Amniotic epithelial cell (primary cell): ENCODE results near the gene SEPTIN11.

Experiments
- DNase-seq: peaks from one replicate; pipeline ENCODE4 v3.0.0-alpha.2; 2010; ENCODE audit warnings: low read depth

SEPTIN11 gene

DNA sequence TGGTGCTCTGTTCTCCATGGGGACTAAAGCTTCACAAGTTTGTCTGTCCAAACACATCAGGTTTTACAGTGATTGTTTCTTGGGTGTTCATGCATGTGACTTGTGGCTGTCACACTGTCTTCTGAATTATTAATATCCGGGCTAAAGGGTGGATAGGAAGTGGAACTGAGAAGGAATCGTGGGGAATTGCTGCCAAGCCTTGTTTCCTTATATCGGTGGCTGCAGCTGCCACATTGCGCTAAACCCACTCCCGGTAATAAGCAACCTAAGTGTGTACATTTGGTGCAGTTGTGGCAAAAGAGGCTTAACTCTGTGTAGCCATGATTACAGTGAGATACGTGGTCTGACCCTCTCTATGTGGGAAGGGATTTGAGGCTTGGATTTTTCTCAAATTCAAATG, 30.7 kb downstream of the SEPTIN11 start:
- DNase-seq = no peak

DNA sequence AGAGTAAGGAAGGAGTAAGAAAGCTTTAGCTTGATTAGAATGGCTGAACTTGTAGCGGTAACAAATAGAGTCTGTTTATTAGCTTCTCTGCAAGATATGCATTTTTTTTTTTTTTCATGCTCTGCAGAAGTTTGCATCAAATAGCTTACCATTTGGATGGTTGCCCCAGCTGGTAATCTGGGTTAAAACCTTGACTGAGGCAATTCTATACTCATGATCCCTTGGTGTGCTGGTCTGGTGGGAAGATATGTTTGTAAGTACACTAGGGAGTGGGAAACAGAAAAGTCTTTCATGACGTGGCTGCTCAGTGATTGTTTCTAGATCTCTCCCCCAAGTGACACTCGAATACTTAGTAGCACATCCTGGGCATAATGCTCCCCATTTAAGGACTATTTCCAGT, 32.1 kb downstream of the SEPTIN11 start:
- peak; percentile 75 for DNase-seq

DNA sequence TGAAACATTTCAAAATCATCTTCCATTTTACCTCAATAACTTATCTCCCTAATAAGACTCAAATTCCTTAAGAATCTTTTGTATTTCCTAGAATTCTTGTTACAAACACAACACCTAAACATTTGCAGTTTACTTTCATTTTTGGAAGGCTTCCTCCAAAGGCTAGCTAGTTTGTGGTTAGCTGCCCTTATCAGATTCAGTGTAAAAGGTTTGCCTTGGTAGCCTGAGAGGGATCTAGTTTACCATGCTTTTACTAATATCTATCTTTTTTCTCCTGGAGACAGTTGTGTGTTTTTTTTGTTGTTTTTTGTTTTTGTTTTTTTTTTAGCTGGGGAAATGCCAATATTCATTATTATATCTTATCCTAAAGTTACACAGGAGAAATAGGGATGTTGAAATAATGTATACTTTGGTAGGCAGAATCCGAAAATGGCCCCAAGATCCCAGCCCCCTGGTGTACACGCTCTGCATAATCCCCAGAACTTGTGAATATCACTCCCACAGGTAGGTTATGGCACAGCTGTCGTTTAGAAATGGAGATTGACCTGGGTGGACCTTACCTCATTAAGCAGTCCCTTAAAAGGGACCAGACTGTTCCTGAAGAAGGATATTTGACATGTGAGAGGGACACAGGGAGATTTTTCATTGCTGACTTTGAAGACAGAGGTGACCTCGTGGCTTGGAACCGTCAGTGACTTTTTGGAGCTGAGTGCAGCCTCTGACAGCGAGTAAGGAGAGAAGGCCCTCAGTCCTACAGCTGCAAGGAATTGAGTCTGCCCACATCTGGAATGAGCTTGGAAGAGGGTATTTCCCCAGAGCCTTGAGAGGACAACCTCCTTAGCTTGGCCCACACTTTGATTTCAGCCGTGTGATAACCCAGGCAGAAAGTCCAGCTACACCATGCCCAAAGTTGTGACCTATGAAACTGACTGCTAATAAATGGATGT, 33.4 kb downstream of the SEPTIN11 start:
- DNase-seq = peak; percentile 65

DNA sequence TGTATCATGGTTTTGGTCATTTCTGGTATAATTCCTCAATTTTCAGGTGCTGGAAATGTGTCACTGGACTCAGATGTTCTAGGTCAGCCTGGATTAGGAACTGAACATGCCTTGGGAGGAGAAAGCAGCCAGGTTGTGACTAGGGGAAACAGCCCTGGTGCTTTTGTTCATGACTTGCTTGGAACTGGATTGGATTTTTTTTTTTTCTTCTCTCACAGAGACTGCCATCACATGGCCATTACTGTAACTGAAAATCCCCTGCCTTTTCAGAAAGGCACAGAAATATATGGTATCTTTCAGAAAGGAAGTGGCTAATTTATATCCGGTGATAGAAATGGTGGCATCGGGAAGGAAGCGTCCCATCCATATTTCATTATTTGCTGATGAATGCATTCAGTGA, 34.6 kb downstream of the SEPTIN11 start:
- peak; percentile 45 for DNase-seq

DNA sequence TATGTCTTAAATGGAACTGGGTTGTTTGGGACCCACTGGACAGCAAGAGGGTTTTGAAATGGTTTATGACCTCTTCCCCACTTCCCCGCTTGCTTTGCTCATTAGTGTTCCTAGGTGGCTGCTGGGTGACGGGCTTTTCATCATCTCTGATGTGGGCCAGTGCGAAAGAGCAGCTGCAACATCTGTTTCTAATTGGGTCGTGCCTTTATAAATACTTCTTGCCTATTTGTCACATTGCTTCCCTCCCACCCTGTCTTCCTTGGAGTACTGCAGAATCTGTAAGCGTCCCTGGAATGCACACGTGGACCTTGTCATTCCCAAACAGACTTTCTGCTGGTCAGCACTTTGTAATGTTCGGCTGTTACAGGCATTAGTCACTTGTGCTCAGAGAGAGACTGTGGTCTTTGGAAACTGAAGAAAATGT, 35.2 kb downstream of the SEPTIN11 start:
- peak; percentile 97 for DNase-seq

DNA sequence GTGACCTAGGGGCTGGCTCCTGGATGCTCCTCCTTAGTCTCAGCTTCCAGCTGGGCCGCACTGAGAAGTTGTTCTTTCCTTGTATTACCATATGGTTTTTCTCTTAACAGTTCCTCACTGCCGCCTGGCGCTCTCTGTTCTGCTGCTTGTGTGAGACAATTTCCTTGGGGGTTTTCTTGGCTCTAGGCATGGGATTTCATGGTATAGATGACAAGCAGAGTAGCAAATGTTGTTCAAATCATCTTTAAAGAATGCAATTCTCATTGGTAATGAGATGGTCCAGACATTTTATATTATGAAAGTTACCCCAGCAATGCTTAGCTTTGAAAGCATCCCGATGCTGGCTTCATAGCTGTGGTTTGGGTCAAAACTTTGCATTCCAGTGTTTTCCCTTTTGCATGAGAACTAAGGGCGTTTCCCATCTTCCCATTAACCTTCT, 37.6 kb downstream of the SEPTIN11 start:
- DNase-seq = peak; percentile 96

DNA sequence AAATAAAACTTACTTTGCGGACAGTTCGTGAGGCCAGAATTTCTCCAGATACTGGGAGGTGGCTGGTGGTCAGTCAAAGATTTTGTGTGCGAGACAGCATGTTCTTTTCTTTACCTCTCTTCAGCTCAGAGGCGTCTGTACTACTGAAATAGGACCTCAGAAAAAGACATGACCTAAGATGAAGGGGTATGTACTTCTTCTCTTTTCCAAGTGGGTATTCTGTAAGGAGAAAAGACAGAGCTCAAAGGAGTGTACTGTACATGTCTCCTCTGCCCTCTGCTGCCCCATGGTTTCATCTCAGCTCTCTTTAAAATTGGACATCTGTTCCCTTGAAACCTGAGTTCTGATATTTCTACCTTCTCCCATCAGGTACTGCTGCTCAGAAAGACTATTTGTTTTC, 38.1 kb downstream of the SEPTIN11 start:
- no peak for DNase-seq

DNA sequence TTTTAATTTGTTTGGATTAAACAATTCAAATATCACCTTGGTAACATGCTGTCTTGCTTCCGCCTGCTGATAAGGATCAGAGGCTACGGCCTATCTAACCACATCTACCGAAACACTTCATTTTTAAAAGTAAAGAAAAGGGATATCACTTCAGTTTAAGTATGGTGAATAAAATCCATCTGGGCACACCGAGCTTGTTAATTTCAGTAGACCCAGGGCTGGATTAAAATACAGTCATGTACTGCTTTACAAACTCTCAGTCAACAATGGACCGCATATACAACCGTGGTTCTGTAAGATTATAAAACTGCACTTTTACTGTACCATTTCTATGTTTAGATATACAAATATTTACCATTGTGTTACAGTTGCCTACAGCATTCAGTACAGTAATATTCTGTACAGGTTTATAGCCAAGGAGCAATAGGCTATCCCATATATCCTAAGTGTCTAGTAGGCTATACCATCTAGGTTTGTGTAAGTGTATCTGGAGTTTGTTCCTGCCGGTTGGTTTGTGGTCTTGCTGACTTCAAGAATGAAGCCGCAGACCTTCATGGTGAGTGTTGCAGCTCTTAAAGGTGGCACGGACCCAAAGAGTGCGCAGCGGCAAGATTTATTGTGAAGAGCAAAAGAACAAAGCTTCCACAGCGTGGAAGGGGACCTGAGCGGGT, 40.0 kb downstream of the SEPTIN11 start:
- no peak for DNase-seq

DNA sequence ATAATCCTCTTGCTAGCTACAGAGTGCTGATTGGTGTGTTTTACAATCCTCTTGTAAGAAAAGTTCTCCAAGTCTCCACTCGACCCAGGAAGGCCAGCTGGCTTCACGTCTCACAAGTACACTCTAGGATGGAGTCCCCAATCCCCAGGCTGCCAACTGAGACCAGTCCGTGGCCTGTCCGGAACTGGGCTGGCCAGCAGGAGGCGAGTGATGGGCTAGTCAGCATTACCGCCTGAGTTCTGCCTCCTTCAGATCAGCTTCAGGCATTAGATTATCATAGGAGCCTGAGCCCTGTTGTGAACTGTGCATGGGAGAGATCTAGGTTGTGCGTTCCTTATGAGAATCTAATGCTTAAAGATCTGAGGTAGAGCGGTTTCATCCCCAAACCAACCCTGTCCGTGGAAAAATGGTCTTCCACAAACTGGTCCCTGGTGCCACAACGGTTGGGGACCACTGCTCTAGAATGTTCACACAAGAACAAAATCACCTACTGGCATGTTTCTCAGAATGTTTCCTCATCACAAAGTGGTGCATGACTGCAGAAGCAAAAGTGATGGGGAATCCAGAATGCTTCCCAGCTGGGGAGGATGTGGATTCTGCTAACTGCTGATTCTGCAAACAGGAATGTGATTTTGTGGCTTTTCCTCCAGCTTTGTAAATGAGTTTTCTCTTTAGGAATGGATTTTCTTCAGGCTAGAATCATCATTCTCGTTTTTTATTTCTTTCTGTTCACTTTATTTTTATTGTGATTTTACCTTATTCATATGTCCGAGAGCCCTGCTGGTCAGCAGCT, 40.9 kb downstream of the SEPTIN11 start:
- DNase-seq = peak; percentile 95

DNA sequence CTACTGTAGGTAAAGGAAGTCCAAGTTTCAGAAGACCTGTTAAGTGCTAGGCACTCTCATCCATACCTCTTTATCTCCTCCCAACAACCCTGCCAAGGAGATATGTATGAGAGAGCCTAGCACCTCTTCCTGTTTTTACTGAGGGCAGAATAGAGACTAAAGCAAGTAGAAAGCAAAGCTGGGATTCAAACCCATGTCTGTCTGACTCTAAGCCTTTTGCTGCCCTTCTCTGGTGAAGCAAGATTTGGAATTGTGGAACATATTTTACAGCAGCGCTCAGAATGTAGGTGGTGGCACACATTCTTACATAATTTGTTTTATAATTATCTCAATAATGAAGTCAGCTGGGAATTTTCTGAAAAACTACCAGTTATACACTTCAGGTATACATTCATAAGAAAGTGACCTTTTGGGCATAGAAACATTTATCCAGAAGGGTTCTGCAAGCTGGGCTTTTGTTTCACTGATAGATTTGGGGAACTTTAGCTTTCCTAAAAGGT, 41.7 kb downstream of the SEPTIN11 start:
- no peak for DNase-seq

DNA sequence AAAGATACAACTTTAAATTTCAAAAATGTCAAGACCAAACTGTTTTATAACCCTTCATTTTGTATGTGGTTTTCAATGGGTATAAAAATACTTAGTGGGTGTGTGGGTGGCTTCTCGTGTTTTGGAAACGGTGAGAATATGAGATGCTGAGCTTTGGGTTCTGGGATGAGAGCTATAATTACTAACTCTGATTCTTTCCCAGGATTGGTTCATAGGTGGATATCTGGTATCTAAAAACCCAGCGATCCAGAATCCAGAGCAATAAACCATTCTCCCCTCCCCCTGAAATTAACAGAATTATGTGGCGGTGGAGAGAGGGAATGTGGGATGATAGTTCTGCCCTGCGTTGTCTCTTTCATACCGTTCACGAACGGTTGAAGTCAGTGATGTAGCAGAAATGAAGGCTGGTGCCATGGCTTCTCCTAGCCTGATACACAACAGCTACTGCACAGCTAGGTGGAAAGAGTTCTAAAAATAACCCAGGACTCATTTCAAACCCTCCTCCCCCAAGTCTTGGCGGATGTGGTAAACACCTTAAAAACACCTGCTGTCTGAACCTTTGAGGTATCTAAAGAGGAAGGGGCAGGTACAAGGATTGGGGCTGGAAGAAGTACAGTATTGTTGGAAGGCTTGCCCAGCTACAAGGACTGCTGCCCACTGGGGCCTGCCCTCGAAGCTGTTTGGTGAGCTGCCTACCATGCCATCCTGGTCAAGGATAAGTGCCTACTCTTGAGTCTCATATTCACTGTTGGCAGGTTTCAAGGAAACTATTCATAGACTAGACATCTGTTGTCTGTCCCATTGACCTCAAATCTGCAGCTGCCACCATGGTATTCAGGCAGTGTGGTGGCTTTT, 44.5 kb downstream of the SEPTIN11 start:
- no peak for DNase-seq

DNA sequence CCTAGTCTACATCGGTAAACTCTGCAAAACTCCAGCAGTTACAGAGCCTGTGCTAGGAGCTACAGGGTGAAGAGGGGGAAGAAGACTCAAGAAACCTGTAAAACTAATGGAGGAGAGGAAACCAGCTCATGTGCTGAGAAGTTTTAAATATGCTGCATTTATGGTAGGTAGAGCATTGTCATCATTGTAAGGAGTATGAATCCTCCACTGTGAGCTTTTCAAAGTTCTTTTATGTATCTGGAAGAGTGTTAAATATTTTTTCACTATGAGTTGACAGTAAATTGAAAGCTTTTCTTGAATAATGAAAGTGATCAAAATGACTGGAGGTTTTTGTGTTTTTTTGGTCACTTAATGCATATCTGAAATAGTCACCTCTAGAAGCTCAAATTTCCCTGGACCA, 46.2 kb downstream of the SEPTIN11 start:
- no peak for DNase-seq

DNA sequence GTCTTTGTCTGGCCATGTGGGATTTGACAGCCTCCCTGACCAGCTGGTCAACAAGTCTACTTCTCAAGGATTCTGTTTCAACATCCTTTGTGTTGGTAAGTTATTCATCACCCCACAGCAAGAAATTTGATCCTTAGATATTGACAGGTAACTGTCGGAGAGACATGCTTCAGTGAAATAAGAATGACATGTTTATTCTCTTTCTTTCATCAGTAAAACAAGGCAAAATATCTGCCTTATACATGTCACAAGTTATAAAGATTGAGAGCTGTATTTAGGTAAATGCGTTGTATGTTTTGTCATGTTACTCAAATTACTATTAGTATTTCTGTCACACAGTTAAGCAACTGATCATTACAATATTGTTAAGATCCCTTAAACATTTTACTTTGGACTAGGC, 46.9 kb downstream of the SEPTIN11 start:
- DNase-seq = no peak

DNA sequence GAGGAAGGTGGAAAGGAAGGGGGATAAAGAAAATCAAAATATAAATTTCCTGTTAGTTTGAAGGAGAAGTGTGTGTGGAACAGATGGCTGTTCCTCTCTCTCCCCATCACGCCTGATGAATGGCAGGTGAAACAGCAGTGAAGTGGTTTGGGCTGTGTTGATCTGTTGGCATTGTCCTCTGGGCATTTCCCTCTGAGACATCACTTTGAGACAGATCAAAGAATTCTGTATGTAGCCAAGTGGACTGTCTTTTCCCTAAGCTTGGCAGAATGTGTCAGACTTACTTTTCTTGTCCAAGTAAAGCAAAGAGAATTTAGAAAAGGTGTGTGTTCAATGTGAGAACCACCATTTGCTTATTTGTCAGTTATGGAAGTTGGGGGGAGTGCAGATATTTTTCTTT, 47.5 kb downstream of the SEPTIN11 start:
- DNase-seq = no peak

DNA sequence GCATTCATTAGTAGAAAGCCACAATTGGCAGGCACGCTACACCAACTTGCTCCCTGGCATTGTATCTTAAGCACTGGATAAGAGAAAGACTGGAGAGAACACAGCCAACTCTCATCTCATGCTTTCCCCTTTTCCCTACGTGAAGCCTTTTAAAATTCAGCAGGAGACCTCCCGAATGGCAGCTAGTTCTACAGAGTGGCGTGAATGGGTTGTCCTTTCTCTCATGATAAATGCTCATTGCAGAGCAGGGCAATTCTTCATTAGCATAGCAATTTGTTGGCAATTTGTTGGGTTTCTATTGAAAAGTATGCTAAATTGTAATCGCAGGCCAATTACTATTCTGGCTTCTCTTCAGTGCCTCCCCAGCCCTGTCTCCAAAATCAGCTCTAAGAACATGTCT, 48.0 kb downstream of the SEPTIN11 start:
- DNase-seq = no peak

DNA sequence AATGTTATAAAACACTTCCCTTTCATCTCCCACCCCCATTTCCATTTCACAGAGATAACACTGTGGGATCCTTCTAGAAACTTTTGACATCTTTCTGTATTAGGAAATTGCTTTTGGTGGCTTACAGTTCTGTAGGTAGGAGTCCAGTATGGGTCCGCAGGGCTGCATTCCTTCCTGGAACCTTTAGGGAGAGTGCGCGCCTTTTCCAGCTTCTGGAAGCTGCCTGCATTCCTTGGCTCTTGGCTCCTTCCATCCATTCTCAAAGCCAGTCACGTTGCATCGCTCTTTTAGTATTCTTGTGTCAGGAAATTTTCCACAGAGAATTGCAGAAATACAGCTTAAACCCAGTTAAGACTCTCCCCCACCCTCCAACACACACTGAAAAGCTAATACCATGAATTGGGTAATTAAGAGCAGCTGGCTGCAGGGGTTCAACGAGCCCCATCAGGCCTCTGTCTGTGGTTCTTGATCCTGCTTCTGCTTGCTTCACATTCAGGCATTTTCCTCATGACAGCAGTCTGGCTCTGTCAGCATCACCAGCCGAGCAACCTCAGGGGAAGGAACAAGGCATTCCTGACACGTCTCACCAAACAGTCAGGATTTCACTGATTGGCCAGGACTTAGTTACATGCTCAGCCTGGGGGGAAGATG, 48.8 kb downstream of the SEPTIN11 start:
- DNase-seq = peak; percentile 73
